Spleen (tissue), 7 donors: ENCODE measurements around the gene CD58.

Experiments
- POLR2A ChIP-seq, 3 donors: fragments of 450-650 bp; IDR thresholded peaks; one replicate each; pipeline ENCODE4 v1.5.1; 2017; ENCODE audit warnings: antibody characterized with exemption in 3 of 3, mild to moderate bottlenecking in 1 of 3
- POLR2AphosphoS5 ChIP-seq, 3 donors: sonication (generic); formaldehyde crosslinking; IDR thresholded peaks; one replicate each; pipeline ENCODE4 v1.5.1; 2017; ENCODE audit warnings: antibody characterized with exemption in 3 of 3
- TF ChIP-seq, protein P1 (sequence below), 11 experiments: fragments of 200-600 bp in 7 of 11; fragments of 450-650 bp in 4 of 11; sonication (generic) in 4 of 11; IDR thresholded peaks in 8 of 11; conservative IDR thresholded peaks in 3 of 11; 1 replicate in 7 of 11; 2 replicates in 4 of 11; pipeline versions ENCODE4 v1.4.0 to v1.8.0; 2016 to 2021; ENCODE audit warnings: antibody characterized with exemption in 11 of 11, inconsistent platforms in 4 of 11, mild to moderate bottlenecking in 1 of 11
- donor health status: DM: no; HTN: no; CAD: no; lungs with moderate emphysema.
- donor health status: DM: no; HTN: no; CAD: no.
- donor health status: DM: no; HTN: no; CAD: no.

DNA sequence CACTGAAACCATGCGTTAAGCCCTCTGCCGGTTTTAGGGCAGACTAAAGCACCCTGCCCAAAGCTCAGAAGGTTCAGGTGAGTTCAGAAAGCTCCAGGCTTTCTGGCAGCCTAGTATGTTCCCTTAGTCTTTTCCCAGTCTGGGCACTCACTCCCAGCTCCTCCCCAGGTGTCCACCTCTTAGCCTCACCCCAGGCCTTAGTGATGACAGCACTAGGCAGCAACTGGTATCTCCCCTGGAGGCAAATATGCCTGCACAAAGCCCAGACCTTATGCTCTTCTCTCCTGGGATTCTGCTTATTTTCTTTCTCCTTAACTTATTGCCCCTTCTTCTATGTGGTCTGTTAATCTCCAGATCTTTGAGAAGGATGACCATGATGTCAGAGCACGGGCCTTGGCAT is 80.2 kb downstream of the CD58 start:
- no peak for TF ChIP-seq POLR2A (IDR thresholded peaks at IDR 0.05)
- TF ChIP-seq, protein P1, sequence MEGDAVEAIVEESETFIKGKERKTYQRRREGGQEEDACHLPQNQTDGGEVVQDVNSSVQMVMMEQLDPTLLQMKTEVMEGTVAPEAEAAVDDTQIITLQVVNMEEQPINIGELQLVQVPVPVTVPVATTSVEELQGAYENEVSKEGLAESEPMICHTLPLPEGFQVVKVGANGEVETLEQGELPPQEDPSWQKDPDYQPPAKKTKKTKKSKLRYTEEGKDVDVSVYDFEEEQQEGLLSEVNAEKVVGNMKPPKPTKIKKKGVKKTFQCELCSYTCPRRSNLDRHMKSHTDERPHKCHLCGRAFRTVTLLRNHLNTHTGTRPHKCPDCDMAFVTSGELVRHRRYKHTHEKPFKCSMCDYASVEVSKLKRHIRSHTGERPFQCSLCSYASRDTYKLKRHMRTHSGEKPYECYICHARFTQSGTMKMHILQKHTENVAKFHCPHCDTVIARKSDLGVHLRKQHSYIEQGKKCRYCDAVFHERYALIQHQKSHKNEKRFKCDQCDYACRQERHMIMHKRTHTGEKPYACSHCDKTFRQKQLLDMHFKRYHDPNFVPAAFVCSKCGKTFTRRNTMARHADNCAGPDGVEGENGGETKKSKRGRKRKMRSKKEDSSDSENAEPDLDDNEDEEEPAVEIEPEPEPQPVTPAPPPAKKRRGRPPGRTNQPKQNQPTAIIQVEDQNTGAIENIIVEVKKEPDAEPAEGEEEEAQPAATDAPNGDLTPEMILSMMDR (IDR thresholded peaks at IDR 0.05 in 8 of 11, conservative IDR thresholded peaks at IDR 0.05 in 3 of 11) = no peak
- no peak for TF ChIP-seq POLR2AphosphoS5 (IDR thresholded peaks at IDR 0.05)
